ENCODE data around the gene GYG2. TPM values are rescaled to one million over a fixed set of nuclear protein-coding genes. Genes with fewer than 3 reads are reported as not detected.
"Not testable (repeated sequence)": the region's sequence is repeated elsewhere in the genome, so short reads cannot be mapped to it uniquely, and the experiment has no call there.

The GYG2 gene
- total RNA-seq, 3 donors from 2014 or later = 23.1 to 84.7 (median 40.6) TPM

DNA sequence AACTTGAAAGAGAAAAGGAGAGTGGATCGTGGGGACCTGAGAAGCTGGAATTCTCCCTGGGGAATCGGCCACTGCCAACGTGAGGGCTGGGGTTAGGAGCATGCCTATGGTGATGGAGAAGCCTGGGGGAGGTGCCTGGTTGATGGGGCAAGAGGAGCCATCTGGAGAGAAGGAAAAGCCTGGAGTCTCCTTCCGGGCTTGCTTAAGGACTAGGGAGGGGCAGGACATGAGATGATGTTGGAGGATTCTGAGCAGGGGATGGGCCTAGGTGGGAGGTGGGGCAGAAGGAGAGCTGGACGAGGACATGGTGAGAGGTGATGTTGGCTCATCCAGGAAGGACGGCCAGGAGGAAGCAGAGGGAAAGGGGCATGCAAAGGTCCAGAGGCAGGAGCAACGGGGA, 35.0 kb upstream of the GYG2 start:
- H3K27me3 ChIP-seq = peaks cover 0 to 5% of the 10 kb centered on the region in 2 donors
- TF ChIP-seq POLR2A (IDR thresholded peaks at IDR 0.05) (no peak), POLR2AphosphoS5 (IDR thresholded peaks at IDR 0.05) (no peak)
- TF ChIP-seq, protein P1, sequence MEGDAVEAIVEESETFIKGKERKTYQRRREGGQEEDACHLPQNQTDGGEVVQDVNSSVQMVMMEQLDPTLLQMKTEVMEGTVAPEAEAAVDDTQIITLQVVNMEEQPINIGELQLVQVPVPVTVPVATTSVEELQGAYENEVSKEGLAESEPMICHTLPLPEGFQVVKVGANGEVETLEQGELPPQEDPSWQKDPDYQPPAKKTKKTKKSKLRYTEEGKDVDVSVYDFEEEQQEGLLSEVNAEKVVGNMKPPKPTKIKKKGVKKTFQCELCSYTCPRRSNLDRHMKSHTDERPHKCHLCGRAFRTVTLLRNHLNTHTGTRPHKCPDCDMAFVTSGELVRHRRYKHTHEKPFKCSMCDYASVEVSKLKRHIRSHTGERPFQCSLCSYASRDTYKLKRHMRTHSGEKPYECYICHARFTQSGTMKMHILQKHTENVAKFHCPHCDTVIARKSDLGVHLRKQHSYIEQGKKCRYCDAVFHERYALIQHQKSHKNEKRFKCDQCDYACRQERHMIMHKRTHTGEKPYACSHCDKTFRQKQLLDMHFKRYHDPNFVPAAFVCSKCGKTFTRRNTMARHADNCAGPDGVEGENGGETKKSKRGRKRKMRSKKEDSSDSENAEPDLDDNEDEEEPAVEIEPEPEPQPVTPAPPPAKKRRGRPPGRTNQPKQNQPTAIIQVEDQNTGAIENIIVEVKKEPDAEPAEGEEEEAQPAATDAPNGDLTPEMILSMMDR (IDR thresholded peaks at IDR 0.05) = no peak
- DNase-seq (ENCODE audit: low spot score in 2 of 2) = no peak
- H3K9me3 ChIP-seq = no peaks in the 10 kb centered on the region
- H3K36me3 ChIP-seq = no peaks in the 10 kb centered on the region
- intact Hi-C loops (cut with DNase I; ENCODE audit: low total_unique reads) = no loop called here
- no peak overlapping the region for H3K27ac ChIP-seq
- H3K4me3 ChIP-seq = no peak overlapping the region
- H3K4me1 ChIP-seq = no peaks in the 10 kb centered on the region

DNA sequence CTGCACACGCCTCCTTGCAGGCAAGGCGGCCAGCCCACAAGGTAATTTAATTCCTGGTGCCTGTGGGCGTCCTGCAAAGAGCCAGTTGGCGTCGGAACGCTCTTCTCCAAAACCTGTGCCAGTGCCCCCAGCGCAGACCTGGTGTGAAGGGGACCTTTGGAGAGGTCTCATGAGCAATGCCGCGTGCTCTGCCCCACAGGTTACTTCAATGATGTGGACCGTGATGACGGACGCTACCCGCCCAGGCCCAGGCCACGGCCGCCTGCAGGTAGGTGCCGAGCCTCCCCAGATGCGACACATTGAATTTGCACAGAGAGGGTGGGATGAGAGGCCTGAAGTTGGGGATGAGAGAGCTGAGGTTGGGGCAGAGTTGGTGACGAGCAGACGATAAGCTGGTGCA, 34.4 kb upstream of the GYG2 start:
- no peaks in the 10 kb centered on the region for H3K9me3 ChIP-seq
- H3K4me3 ChIP-seq = no peak overlapping the region
- DNase-seq (ENCODE audit: low spot score in 2 of 2) = no peak
- TF ChIP-seq POLR2A (IDR thresholded peaks at IDR 0.05) (no peak), POLR2AphosphoS5 (IDR thresholded peaks at IDR 0.05) (no peak)
- TF ChIP-seq, protein P1 (IDR thresholded peaks at IDR 0.05) = no peak
- intact Hi-C loops (cut with DNase I; ENCODE audit: low total_unique reads) = no loop called here
- H3K27ac ChIP-seq = no peak overlapping the region
- no peaks in the 10 kb centered on the region for H3K4me1 ChIP-seq
- no peaks in the 10 kb centered on the region for H3K36me3 ChIP-seq
- H3K27me3 ChIP-seq = peaks cover 0 to 5% of the 10 kb centered on the region in 2 donors

DNA sequence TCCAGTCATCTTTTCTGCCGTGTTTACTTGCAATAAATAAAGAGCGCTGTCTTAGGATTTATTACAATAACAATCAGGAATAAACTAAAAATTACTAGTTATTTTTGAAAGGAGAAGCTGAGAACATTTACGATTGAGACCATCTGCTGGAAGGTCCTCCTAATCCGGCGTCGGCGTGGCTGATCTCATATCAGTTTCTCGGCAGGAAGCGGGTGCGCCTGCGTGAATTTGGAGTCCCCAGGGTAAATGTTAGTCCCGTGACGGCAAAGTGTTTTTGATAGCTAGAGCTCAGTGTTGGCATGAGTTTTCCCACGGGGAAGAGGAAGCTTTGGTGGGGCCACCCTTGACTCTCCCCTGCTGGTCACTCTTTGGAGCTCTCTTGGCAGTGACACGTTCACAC, 31.9 kb upstream of the GYG2 start:
- DNase-seq (ENCODE audit: low spot score in 2 of 2); H3K27me3 ChIP-seq; H3K4me1 ChIP-seq; H3K27ac ChIP-seq; H3K9me3 ChIP-seq; H3K36me3 ChIP-seq; H3K4me3 ChIP-seq; intact Hi-C loops (cut with DNase I; ENCODE audit: low total_unique reads): not testable (repeated sequence)

DNA sequence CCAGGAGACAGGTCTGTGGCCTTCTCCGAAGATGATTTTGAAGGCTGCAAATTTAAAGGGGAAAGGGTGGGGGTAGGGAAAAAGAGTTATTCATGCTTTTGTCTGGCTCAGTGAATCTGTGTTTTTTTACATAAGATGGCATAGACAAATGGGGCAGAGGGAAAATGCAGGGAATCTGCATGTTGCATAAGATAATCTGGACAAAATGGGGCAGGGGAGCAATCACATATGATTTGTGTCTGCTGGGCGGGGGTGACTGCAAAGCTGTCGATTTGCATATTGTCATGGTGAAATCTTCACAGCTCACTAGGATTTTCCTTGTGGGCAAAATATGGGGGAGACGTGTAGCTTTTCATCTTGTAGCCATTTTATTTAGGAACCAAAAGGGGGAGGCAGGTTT, 29.4 kb upstream of the GYG2 start:
- DNase-seq (ENCODE audit: low spot score in 2 of 2) = no peak
- no peaks in the 10 kb centered on the region for H3K9me3 ChIP-seq
- H3K36me3 ChIP-seq = no peaks in the 10 kb centered on the region
- no peaks in the 10 kb centered on the region for H3K27me3 ChIP-seq
- TF ChIP-seq POLR2AphosphoS5 (IDR thresholded peaks at IDR 0.05) (no peak), POLR2A (IDR thresholded peaks at IDR 0.05) (no peak)
- TF ChIP-seq, protein P1 (IDR thresholded peaks at IDR 0.05) = no peak
- no peak overlapping the region for H3K4me3 ChIP-seq
- no peaks in the 10 kb centered on the region for H3K4me1 ChIP-seq
- intact Hi-C loops (cut with DNase I; ENCODE audit: low total_unique reads) = no loop called here
- no peak overlapping the region for H3K27ac ChIP-seq

DNA sequence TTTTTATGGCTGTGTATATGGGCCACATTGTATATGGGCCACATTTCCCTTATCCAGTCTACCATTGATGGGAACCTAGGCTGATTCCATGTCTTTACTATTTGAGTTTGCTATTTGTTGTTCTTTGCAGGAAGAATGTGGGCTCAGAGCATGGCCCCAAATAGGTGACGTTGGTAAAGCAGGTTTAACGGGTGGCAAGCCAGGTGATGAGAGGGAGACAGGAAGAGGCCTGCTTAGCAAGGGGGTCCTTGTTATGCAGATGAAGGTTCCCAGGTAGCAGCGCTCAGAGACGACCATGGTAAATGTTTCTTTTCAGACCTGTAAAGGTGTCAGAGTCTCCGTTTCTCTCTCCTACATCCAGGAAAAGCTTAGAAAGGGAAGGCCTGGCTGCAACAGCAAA, 28.8 kb upstream of the GYG2 start:
- H3K9me3 ChIP-seq; H3K27ac ChIP-seq; intact Hi-C loops (cut with DNase I; ENCODE audit: low total_unique reads); H3K27me3 ChIP-seq; H3K4me3 ChIP-seq; H3K36me3 ChIP-seq; DNase-seq (ENCODE audit: low spot score in 2 of 2); H3K4me1 ChIP-seq: not testable (repeated sequence)

DNA sequence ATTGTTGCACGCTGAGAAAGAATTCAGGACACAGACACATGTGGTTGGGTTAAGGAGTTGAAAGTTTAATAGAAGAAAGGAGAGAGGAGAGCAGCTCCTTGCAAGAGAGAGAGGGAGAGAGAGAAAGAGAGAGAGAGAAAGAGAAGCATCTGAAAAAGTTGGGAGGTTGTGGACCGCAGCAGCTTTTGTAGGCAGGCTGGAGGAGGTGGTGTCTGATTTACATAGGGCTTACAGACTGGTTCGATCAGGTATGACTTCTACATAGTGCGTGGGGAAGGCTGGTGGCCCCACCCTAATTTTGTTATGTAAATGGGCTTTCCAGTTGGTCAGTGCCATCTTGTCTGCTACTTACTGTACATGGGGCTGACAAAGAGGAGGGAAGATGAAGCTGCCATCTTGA, 27.5 kb upstream of the GYG2 start:
- Histone ChIP-seq H3K4me3 (no peak overlapping the region), H3K36me3 (no peaks in the 10 kb centered on the region), H3K4me1 (no peaks in the 10 kb centered on the region), H3K9me3 (no peaks in the 10 kb centered on the region), H3K27ac (no peak overlapping the region), H3K27me3 (no peaks in the 10 kb centered on the region)
- intact Hi-C loops (cut with DNase I; ENCODE audit: low total_unique reads) = no loop called here
- DNase-seq (ENCODE audit: low spot score in 2 of 2) = no peak
- TF ChIP-seq POLR2AphosphoS5 (IDR thresholded peaks at IDR 0.05) (no peak), POLR2A (IDR thresholded peaks at IDR 0.05) (no peak)
- TF ChIP-seq, protein P1 (IDR thresholded peaks at IDR 0.05) = no peak

DNA sequence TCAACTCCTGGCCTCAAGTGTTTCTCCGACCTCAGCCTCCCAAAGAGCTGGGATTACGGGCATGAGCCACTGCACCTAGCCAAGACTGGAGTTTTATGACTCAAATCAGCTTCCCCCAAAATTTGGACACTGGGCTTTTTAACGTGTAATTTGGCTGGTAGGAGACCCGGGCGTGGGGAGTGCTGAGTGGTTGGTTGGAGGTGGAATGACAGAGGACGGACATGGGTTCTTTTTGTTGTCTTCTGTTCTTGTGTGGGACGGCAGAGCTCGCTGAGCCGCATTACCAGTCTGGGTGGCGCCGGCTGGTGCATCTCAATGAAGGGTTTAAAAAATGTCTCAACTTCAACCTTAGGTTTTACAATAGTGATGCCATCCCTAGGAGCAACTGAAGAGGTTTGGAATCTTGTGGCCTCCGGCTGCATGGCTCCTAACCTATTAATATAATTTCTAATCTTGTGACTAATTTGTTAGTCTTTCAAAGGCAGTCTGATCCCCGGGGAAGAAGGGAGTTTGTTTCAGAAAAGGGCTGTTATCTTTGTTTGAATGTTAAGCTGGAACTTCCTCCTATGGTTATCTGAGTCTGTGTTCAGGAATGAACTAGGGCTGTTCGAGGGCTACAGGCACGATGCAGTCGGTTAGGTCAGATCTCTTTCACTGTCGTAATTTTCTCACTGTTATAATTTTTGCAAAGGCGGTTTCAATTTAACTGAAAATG, 26.2 kb upstream of the GYG2 start:
- DNase-seq (ENCODE audit: low spot score in 2 of 2); H3K27ac ChIP-seq; intact Hi-C loops (cut with DNase I; ENCODE audit: low total_unique reads); H3K36me3 ChIP-seq; H3K4me3 ChIP-seq; H3K27me3 ChIP-seq; H3K4me1 ChIP-seq; H3K9me3 ChIP-seq: not testable (repeated sequence)

DNA sequence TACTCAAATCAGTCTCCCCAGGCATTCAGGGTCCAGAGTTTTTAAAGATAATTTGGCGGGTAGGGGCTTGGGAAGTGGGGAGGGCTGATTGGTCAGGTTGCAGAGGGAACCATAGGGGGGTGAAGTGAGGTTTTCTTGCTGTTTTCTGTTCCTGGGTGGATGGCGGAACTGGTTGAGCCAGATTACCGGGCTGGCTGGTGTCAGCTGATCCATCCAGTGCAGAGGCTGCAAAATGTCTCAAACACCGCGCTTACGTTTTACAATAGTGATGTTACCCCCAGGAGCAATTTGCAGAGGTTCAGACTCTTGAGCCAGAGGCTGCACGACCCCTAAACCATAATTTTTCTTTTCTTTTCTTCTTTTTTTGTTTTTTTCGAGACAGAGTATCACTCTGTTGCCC, 25.2 kb upstream of the GYG2 start:
- intact Hi-C loops (cut with DNase I; ENCODE audit: low total_unique reads); DNase-seq (ENCODE audit: low spot score in 2 of 2); H3K9me3 ChIP-seq; H3K36me3 ChIP-seq; H3K27me3 ChIP-seq; H3K4me1 ChIP-seq; H3K4me3 ChIP-seq; H3K27ac ChIP-seq: not testable (repeated sequence)

DNA sequence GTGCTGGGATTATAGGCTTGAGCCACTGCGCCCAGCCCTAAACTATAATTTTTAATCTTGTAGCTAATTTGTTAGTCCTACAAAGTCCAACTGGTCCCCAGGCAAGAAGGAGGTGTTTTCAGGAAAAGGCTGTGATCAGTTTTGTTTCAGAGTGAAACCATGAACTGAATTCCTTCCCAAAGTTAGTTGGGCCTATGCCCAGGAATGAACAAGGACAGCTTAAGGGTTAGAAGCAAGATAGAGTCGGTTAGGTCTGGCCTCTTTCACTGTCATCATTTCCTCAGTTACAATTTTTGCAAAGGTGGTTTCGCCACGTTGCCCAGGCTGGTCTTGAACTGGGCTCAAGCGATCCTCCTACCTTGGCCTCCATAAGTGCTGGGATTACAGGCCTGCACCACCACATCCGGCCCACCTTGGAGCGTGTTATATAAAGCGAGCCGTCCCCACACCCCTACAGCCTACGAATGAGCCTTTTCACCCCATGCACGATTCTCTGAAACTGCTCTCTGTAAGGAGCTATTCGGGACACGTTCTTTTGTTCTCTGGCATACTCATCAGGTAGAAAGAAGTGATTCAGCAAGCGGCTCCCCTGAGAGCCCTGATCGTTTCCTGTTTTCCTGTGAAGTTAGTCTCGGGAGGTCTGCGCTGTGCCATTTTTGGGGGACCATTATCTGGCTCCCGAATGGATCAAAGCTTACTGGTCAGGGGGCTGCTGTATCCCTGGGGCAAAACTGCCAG, 24.5 kb upstream of the GYG2 start:
- H3K4me3 ChIP-seq; H3K4me1 ChIP-seq; DNase-seq (ENCODE audit: low spot score in 2 of 2); H3K27me3 ChIP-seq; H3K36me3 ChIP-seq; H3K9me3 ChIP-seq; intact Hi-C loops (cut with DNase I; ENCODE audit: low total_unique reads): not testable (repeated sequence)
- peak overlapping the region in 1 of 2 donors; percentile 66 for H3K27ac ChIP-seq

Data from breast epithelium (tissue), 4 donors.